GM23338 (cell line): ENCODE results near the gene HLCS. TPM values are rescaled to one million over a fixed set of nuclear protein-coding genes. Genes with fewer than 3 reads are reported as not detected.

Experiments used
- ATAC-seq: fragments of 200-7000 bp; cut with Tn5 transposase; 3 replicates; pipeline ENCODE4 v1.9.1; 2020
- DNase-seq: peaks from one replicate; pipeline ENCODE4 v3.0.0-alpha.2; 2015; ENCODE audit warnings: low spot score
- H2AFZ ChIP-seq: fragments of 200-600 bp; sonication (generic); 2 replicates; pipeline ENCODE4 v1.8.0; 2016; ENCODE audit warnings: antibody characterized with exemption, mild to moderate bottlenecking, moderate library complexity
- H3F3A ChIP-seq: fragments of 200-600 bp; sonication (generic); replicated peaks from 2 replicates; pipeline ENCODE4 v1.8.0; 2017; ENCODE audit warnings: antibody characterized with exemption, mixed run types, low read depth
- H3K27ac ChIP-seq: fragments of 200-600 bp; sonication (generic); 2 replicates; pipeline ENCODE4 v1.6.1; 2016; ENCODE audit warnings: low read depth
- H3K27me3 ChIP-seq: fragments of 200-600 bp; sonication (generic); 2 replicates; pipeline ENCODE4 v1.8.0; 2016; ENCODE audit warnings: mild to moderate bottlenecking, mixed run types, moderate library complexity; ENCODE audit not compliant: insufficient read depth
- H3K36me3 ChIP-seq: fragments of 200-600 bp; sonication (generic); 2 replicates; pipeline ENCODE4 v1.8.0; 2016; ENCODE audit warnings: mild to moderate bottlenecking; ENCODE audit not compliant: insufficient read depth
- H3K4me1 ChIP-seq: fragments of 200-600 bp; sonication (generic); 2 replicates; pipeline ENCODE4 v1.8.0; 2016; ENCODE audit warnings: mild to moderate bottlenecking, moderate library complexity; ENCODE audit not compliant: insufficient read depth
- H3K4me2 ChIP-seq: fragments of 200-600 bp; sonication (generic); 2 replicates; pipeline ENCODE4 v1.7.1; 2017; ENCODE audit warnings: mixed run types
- H3K4me3 ChIP-seq: fragments of 200-600 bp; sonication (generic); 2 replicates; pipeline ENCODE4 v1.6.1; 2016; ENCODE audit warnings: mixed run types
- H3K79me2 ChIP-seq: fragments of 200-600 bp; sonication (generic); replicated peaks from 2 replicates; pipeline ENCODE4 v1.8.0; 2017; ENCODE audit warnings: mild to moderate bottlenecking; ENCODE audit not compliant: insufficient read depth
- H3K9me2 ChIP-seq: fragments of 200-600 bp; sonication (generic); 2 replicates; pipeline ENCODE4 v1.8.0; 2017; ENCODE audit not compliant: insufficient read depth
- H4K20me1 ChIP-seq: fragments of 200-600 bp; sonication (generic); replicated peaks from 2 replicates; pipeline ENCODE4 v1.8.0; 2017; ENCODE audit warnings: mild to moderate bottlenecking; ENCODE audit not compliant: insufficient read depth
- H3K27ac Mint-ChIP-seq: 2 replicates; pipeline ENCODE4 v1.8.0; 2020; ENCODE audit warnings: inconsistent platforms, mild to moderate bottlenecking, moderate library complexity, mixed read lengths
- H3K27me3 Mint-ChIP-seq: 3 replicates; pipeline ENCODE4 v1.8.0; 2022; ENCODE audit warnings: low read depth, mild to moderate bottlenecking, moderate library complexity, mixed read lengths, inconsistent platforms; ENCODE audit not compliant: insufficient read depth, poor library complexity
- H3K36me3 Mint-ChIP-seq: 3 replicates; pipeline ENCODE4 v1.8.0; 2021; ENCODE audit warnings: low read depth, mild to moderate bottlenecking, inconsistent platforms, moderate library complexity, mixed read lengths
- H3K4me1 Mint-ChIP-seq: 3 replicates; pipeline ENCODE4 v1.8.0; 2020; ENCODE audit warnings: mild to moderate bottlenecking, inconsistent platforms, mixed read lengths
- H3K4me3 Mint-ChIP-seq: 3 replicates; pipeline ENCODE4 v1.8.0; 2021; ENCODE audit warnings: moderate library complexity, mild to moderate bottlenecking, inconsistent platforms, mixed read lengths
- H3K9me3 Mint-ChIP-seq: 3 replicates; pipeline ENCODE4 v1.8.0; 2020; ENCODE audit warnings: moderate library complexity, mild to moderate bottlenecking, inconsistent platforms, mixed read lengths
- CREB1 ChIP-seq: fragments of 250-450 bp; sonication (Bioruptor Pico); IDR thresholded peaks from 2 replicates; pipeline ENCODE4 v1.5.0; 2020; ENCODE audit warnings: low read depth, mild to moderate bottlenecking, moderate library complexity
- CTCF ChIP-seq, 2 experiments: fragments of 200-600 bp in 1 of 2; sonication (generic) in 1 of 2; conservative IDR thresholded peaks; 2 replicates each; pipeline versions ENCODE4 v1.5.1 to v1.6.1; 2016 to 2017; ENCODE audit warnings: antibody characterized with exemption in 2 of 2, low read depth in 2 of 2, mild to moderate bottlenecking in 2 of 2, moderate library complexity in 1 of 2
- ETS1 ChIP-seq: IDR thresholded peaks from 2 replicates; pipeline ENCODE4 v1.6.1; 2016; ENCODE audit warnings: antibody characterized with exemption
- EZH2 ChIP-seq: fragments of 200-600 bp; sonication (generic); IDR thresholded peaks from one replicate; pipeline ENCODE4 v1.8.0; 2017; ENCODE audit warnings: antibody characterized with exemption, mild to moderate bottlenecking, low read depth; ENCODE audit not compliant: unreplicated experiment
- JUNB ChIP-seq: IDR thresholded peaks from one replicate; pipeline ENCODE4 v1.6.1; 2016; ENCODE audit warnings: antibody characterized with exemption; ENCODE audit not compliant: unreplicated experiment
- NANOG ChIP-seq: IDR thresholded peaks from 2 replicates; pipeline ENCODE4 v1.6.1; 2016; ENCODE audit warnings: antibody characterized with exemption, borderline replicate concordance
- REST ChIP-seq: IDR thresholded peaks from one replicate; pipeline ENCODE4 v1.6.1; 2018; ENCODE audit warnings: antibody characterized with exemption; ENCODE audit not compliant: unreplicated experiment
- ZNF331 ChIP-seq: fragments of 250-450 bp; sonication (Bioruptor Pico); IDR thresholded peaks from 2 replicates; pipeline ENCODE4 v1.5.0; 2020; ENCODE audit warnings: low read depth, mild to moderate bottlenecking, moderate library complexity
- polyA plus RNA-seq: library from polyadenylated mRNA; unstranded; fragments of >200 nt; fragmentation: Nextera tagmentation; extraction: Ambion mirVana; gene quantifications from 2 replicates; pipeline ENCODE4 v1.2.1, GENCODE V29; 2016
- total RNA-seq: library from RNA; depleted of rRNA; stranded (reverse); fragments of >200 nt; shearing (Covaris generic); gene quantifications from 2 replicates; pipeline ENCODE4 v1.2.3, GENCODE V29; 2014

The HLCS gene
- total and polyA plus RNA-seq, 2 experiments from 2014 or later: 6.1 to 14.7 TPM

GRCh38 chr21:36747815-36748383 is 218.6 kb downstream of the HLCS start:
- no peak overlapping the region for H3K27ac Mint-ChIP-seq
- Histone ChIP-seq H3K4me1 (peaks cover 37% of the 10 kb centered on the region), H3K4me2 (peak overlapping the region; percentile 84), H3K27me3 (peaks cover 28% of the 10 kb centered on the region), H3K4me3 (peak overlapping the region; percentile 59), H3F3A (no peaks in the 10 kb centered on the region), H3K36me3 (no peaks in the 10 kb centered on the region), H3K79me2 (no peaks in the 10 kb centered on the region), H2AFZ (peak overlapping the region; percentile 34), H4K20me1 (no peaks in the 10 kb centered on the region), H3K27ac (no peak overlapping the region), H3K9me2 (no peaks in the 10 kb centered on the region)
- ATAC-seq: peak; percentile 21
- DNase-seq: peak; percentile 85
- H3K9me3 Mint-ChIP-seq: no peaks in the 10 kb centered on the region; the same call in 2 of the 3 replicates
- peak overlapping the region; percentile 72 for H3K4me3 Mint-ChIP-seq
- H3K36me3 Mint-ChIP-seq: no peaks in the 10 kb centered on the region; the same call in 2 of the 3 replicates
- peaks cover 42% of the 10 kb centered on the region for H3K27me3 Mint-ChIP-seq
- peaks cover 49% of the 10 kb centered on the region for H3K4me1 Mint-ChIP-seq
- peak in 1 of 2 experiments; percentile 59; a peak in 2 of 4 replicates for TF ChIP-seq CTCF (conservative IDR thresholded peaks at IDR 0.05; ENCODE audit: low read depth in 2 of 2)
- no peak for TF ChIP-seq ZNF331 (CRISPR knock-in tag)
- TF ChIP-seq NANOG: no peak
- no peak for TF ChIP-seq EZH2

- H3K27ac ChIP-seq: no peak overlapping the region
- peak overlapping the region; percentile 75 for H3K4me2 ChIP-seq
- Mint-ChIP-seq H3K36me3 (no peaks in the 10 kb centered on the region; the same call in 2 of the 3 replicates), H3K9me3 (no peaks in the 10 kb centered on the region; the same call in 2 of the 3 replicates), H3K27me3 (peaks cover 42% of the 10 kb centered on the region), H3K4me1 (peaks cover 44% of the 10 kb centered on the region), H3K27ac (no peak overlapping the region), H3K4me3 (peak overlapping the region; percentile 78)
- peaks cover 34% of the 10 kb centered on the region for H3K4me1 ChIP-seq
- peak overlapping the region; percentile 53 for H3K4me3 ChIP-seq
- H3K36me3 ChIP-seq: no peaks in the 10 kb centered on the region
- H3F3A ChIP-seq: no peaks in the 10 kb centered on the region
- H3K27me3 ChIP-seq: peaks cover 28% of the 10 kb centered on the region
- no peak overlapping the region for H2AFZ ChIP-seq
- peak; percentile 20 for ATAC-seq
- no peaks in the 10 kb centered on the region for H3K9me2 ChIP-seq
- H4K20me1 ChIP-seq: no peaks in the 10 kb centered on the region
- no peaks in the 10 kb centered on the region for H3K79me2 ChIP-seq
- DNase-seq: peak; percentile 52
- TF ChIP-seq JUNB (no peak), ETS1 (no peak), CREB1 (CRISPR knock-in tag) (no peak), REST (no peak)
These were observed 219.2 kb downstream of the HLCS start for GRCh38 chr21:36747041-36747814.
